Right hindlimb (tissue), 1 donor: ENCODE measurements around the gene HSD17B14.
A peak's percentile ranks its signal among the peaks of the same experiment; 100 is the strongest.

ENCODE experiments used
- DNase-seq: peaks from one replicate; pipeline ENCODE4 v3.0.0-alpha.2; 2018

HSD17B14 gene

GRCh38 chr19:48822514-48822913 is 13.8 kb downstream of the HSD17B14 start:
- DNase-seq = no peak

DNA sequence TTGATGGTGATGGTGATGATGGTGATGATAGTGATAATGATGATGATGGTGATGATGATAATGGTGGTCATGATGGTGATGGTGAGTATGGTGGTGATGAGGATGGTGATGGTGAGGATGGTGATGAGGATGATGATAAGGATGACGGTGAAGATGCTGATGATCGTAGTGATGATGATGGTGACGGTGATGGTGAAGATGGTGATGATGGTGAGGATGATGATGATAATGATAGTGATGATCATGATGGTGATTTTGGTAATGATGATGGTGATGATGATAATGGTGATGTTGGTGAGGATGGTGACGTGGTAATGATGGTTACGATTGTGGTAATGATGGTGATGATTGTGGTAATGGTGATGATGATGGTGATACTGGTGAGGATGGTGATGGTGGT is 14.7 kb downstream of the HSD17B14 start:
- no peak for DNase-seq

GRCh38 chr19:48819366-48819816 is 16.9 kb downstream of the HSD17B14 start:
- peak; percentile 78 for DNase-seq

DNA sequence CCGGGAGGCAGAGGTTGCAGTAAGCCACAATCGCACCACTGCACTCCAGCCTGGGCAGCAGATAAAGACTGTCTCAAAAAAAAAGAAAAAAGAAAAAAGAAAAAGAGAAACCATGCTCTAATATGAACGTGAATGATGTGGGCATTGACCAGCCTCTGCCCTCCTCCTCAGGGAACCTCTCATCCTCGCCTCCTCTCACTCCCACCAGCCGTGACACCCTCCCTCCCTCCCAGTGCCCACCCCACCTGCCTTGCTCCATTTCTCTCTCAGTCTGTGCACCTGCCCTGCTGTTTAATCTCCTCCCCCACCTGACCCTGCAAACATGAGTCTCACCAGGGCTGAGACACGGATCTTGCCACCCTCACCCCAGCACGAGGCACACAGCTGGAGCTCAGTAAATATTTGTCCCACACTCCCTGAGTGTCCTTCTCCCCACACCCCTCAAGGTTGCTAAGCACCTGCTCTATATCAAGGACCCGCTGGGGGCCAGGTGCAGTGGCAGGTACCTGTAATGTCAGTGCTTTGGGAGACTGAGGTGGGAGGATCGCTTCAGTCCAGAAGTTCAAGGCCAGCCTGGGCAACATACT is 18.0 kb downstream of the HSD17B14 start:
- no peak for DNase-seq

GRCh38 chr19:48817585-48818124 is 18.6 kb downstream of the HSD17B14 start:
- DNase-seq = no peak

GRCh38 chr19:48815870-48816501 is 20.3 kb downstream of the HSD17B14 start:
- DNase-seq = no peak

- DNase-seq = no peak
Observed at GRCh38 chr19:48814895-48815294, 21.4 kb downstream of the HSD17B14 start.

- no peak for DNase-seq
Observed at GRCh38 chr19:48813123-48813913, 23.0 kb downstream of the HSD17B14 start.

- peak; percentile 86 for DNase-seq
Observed at GRCh38 chr19:48812094-48812929, 24.0 kb downstream of the HSD17B14 start.

DNA sequence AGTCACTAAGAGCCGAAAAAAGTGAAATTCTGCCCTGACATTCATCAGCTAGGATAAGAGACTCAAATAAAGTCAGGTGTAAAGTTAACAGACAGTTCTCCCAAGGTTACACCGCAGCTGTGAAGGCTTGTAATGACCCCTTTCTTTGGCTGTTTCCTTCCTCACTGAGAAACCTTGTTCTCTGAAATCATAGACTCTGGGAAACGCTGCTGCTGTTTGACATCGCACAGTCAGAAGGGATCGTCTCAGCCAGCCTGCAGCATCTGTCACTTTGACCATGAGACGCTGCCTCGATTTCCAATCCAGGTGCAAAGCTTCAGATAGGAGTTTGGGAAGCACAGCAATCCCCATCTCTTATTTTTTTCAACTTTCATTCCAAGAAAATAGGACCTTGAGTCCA is 26.1 kb downstream of the HSD17B14 start:
- no peak for DNase-seq

- DNase-seq = no peak
Observed at GRCh38 chr19:48807590-48808308, 28.5 kb downstream of the HSD17B14 start.

- peak; percentile 31 for DNase-seq
Observed at GRCh38 chr19:48806818-48807589, 29.3 kb downstream of the HSD17B14 start.

GRCh38 chr19:48806518-48806817 is 29.8 kb downstream of the HSD17B14 start:
- DNase-seq = peak; percentile 72

GRCh38 chr19:48805452-48805851 is 30.8 kb downstream of the HSD17B14 start:
- DNase-seq = no peak

DNA sequence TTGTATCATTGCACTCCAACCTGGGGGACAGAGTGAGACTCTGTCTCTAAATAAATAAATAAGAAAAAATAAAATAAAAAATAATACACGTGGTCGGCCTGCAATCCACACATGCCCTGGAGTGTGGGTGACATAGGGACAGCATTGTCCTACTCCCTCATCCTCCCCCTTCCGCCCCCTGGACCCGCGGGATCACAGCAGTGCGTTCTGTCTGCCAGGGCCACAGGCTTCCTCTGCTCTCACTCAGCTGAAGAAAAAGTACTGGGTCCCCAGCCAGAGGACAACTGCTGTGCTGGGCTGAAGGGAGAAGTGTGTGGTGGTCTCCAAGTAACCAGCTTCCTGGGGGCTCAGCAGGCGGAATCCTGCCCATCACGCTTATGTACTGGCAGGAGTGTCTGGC is 31.8 kb downstream of the HSD17B14 start:
- DNase-seq = no peak

DNA sequence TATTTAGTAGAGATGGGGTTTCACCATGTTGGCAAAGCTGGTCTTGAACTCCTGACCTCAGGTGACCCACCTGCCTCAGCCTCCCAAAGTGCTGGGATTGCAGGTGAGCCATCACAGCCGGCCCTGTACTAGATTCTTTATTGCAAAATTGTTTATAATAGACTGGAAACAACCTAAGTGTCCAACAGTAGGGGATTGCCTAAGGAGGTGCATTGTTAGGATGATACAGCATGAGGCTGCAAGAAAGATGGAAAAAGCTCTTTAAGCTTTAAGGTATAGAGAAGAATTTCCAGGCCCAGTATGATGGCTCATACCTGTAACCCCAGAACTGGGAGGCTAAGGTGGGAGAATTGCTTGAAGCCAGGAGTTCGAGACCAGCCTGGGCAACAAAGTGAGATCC is 33.7 kb downstream of the HSD17B14 start:
- no peak for DNase-seq

GRCh38 chr19:48799358-48800300 is 36.7 kb downstream of the HSD17B14 start:
- DNase-seq = peak; percentile 18

GRCh38 chr19:48798937-48799336 is 37.4 kb downstream of the HSD17B14 start:
- no peak for DNase-seq

GRCh38 chr19:48797103-48797502 is 39.2 kb downstream of the HSD17B14 start:
- no peak for DNase-seq
